Hepatocyte (in vitro differentiated cells): ENCODE measurements around the gene PTPRD. TPM values are rescaled to one million over a fixed set of nuclear protein-coding genes. Genes with fewer than 3 reads are reported as not detected.

ENCODE experiments used
- DNase-seq: peaks from one replicate; pipeline ENCODE4 v3.0.0-alpha.2; 2016; ENCODE audit warnings: low spot score
- H2AFZ ChIP-seq: fragments of 200-600 bp; sonication (generic); 2 replicates; pipeline ENCODE4 v1.6.0; 2016; ENCODE audit warnings: antibody characterized with exemption, mild to moderate bottlenecking
- H3K27ac ChIP-seq: fragments of 200-600 bp; sonication (generic); 2 replicates; pipeline ENCODE4 v1.5.1; 2016; ENCODE audit warnings: mild to moderate bottlenecking
- H3K27me3 ChIP-seq: fragments of 200-600 bp; sonication (generic); 2 replicates; pipeline ENCODE4 v1.6.1; 2016
- H3K36me3 ChIP-seq: fragments of 200-600 bp; sonication (generic); replicated peaks from 2 replicates; pipeline ENCODE4 v1.5.1; 2016; ENCODE audit warnings: low read depth; ENCODE audit not compliant: insufficient read depth
- H3K4me1 ChIP-seq: fragments of 200-600 bp; sonication (generic); 2 replicates; pipeline ENCODE4 v1.5.1; 2016; ENCODE audit warnings: mild to moderate bottlenecking, moderate library complexity; ENCODE audit not compliant: insufficient read depth
- H3K4me2 ChIP-seq: fragments of 200-600 bp; sonication (generic); 2 replicates; pipeline ENCODE4 v1.6.0; 2016
- H3K4me3 ChIP-seq: fragments of 200-600 bp; sonication (generic); 2 replicates; pipeline ENCODE4 v1.5.1; 2016; ENCODE audit warnings: mild to moderate bottlenecking
- H3K79me2 ChIP-seq: fragments of 200-600 bp; sonication (generic); 2 replicates; pipeline ENCODE4 v1.6.0; 2017; ENCODE audit warnings: mild to moderate bottlenecking
- H3K9me2 ChIP-seq: fragments of 200-600 bp; sonication (generic); replicated peaks from 2 replicates; pipeline ENCODE4 v1.6.0; 2017; ENCODE audit warnings: mild to moderate bottlenecking; ENCODE audit not compliant: insufficient read depth
- H3K9me3 ChIP-seq: fragments of 200-600 bp; sonication (generic); 2 replicates; pipeline ENCODE4 v1.5.1; 2016; ENCODE audit warnings: low read depth, mild to moderate bottlenecking
- H4K20me1 ChIP-seq: fragments of 200-600 bp; sonication (generic); 2 replicates; pipeline ENCODE4 v1.6.0; 2016; ENCODE audit warnings: mild to moderate bottlenecking; ENCODE audit not compliant: insufficient read depth, poor library complexity, severe bottlenecking
- EZH2 ChIP-seq: fragments of 200-600 bp; sonication (generic); IDR thresholded peaks from 2 replicates; pipeline ENCODE4 v1.6.1; 2016; ENCODE audit warnings: antibody characterized with exemption, mild to moderate bottlenecking, borderline replicate concordance
- EZH2phosphoT487 ChIP-seq: fragments of 200-600 bp; sonication (generic); IDR thresholded peaks from one replicate; pipeline ENCODE4 v1.6.1; 2018; ENCODE audit warnings: antibody characterized with exemption, mild to moderate bottlenecking, low read depth, moderate library complexity; ENCODE audit not compliant: unreplicated experiment, severe bottlenecking
- WGBS: methylation state at CpG from one replicate; pipeline ENCODE4 v1.1.6; 2016; ENCODE audit warnings: low lambda C conversion rate; ENCODE audit errors: missing lambda C conversion rate; 5-methylcytosine and 5-hydroxymethylcytosine counted together
- polyA plus RNA-seq: library from polyadenylated mRNA; unstranded; fragments of >200 nt; fragmentation: Nextera tagmentation; extraction: Ambion mirVana; gene quantifications from 2 replicates; pipeline ENCODE4 v1.2.1, GENCODE V29; 2016
- total RNA-seq: library from RNA; depleted of rRNA; stranded (reverse); fragments of >200 nt; gene quantifications from 2 replicates; pipeline ENCODE4 v1.2.3, GENCODE V29; 2014
- TF ChIP-seq, protein P1 (sequence below): fragments of 200-600 bp; sonication (generic); IDR thresholded peaks from 2 replicates; pipeline ENCODE4 v1.5.1; 2016; ENCODE audit warnings: antibody characterized with exemption, mild to moderate bottlenecking; ENCODE audit not compliant: poor library complexity

PTPRD gene
- total RNA-seq = 65.2 and 77.6 TPM in 2 replicates
- 6.5 and 11.0 TPM in 2 replicates for polyA plus RNA-seq

GRCh38 chr9:10612641-10613398 is at the start of gene PTPRD:
PTPRD (minus strand) TSS chr9:10613002.
- peaks cover 4% of the 10 kb centered on the region for H3K4me1 ChIP-seq
- H3K9me2 ChIP-seq = no peaks in the 10 kb centered on the region
- H3K36me3 ChIP-seq = no peaks in the 10 kb centered on the region
- no peak for TF ChIP-seq EZH2phosphoT487
- TF ChIP-seq, protein P1, sequence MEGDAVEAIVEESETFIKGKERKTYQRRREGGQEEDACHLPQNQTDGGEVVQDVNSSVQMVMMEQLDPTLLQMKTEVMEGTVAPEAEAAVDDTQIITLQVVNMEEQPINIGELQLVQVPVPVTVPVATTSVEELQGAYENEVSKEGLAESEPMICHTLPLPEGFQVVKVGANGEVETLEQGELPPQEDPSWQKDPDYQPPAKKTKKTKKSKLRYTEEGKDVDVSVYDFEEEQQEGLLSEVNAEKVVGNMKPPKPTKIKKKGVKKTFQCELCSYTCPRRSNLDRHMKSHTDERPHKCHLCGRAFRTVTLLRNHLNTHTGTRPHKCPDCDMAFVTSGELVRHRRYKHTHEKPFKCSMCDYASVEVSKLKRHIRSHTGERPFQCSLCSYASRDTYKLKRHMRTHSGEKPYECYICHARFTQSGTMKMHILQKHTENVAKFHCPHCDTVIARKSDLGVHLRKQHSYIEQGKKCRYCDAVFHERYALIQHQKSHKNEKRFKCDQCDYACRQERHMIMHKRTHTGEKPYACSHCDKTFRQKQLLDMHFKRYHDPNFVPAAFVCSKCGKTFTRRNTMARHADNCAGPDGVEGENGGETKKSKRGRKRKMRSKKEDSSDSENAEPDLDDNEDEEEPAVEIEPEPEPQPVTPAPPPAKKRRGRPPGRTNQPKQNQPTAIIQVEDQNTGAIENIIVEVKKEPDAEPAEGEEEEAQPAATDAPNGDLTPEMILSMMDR = peak; percentile 38
- WGBS = under 1% methylated on average over 31 of the region's 87 CpGs
- no peaks in the 10 kb centered on the region for H3K79me2 ChIP-seq
- peaks cover 44% of the 10 kb centered on the region for H3K27me3 ChIP-seq
- no peaks in the 10 kb centered on the region for H4K20me1 ChIP-seq
- peak; percentile 85 for DNase-seq
- peak within 1 kb of the TSS; percentile 93 for H3K4me3 ChIP-seq
- H2AFZ ChIP-seq = peak within 1 kb of the TSS; percentile 97
- H3K4me2 ChIP-seq = peak within 1 kb of the TSS; percentile 95
- H3K27ac ChIP-seq = no peak within 1 kb of the TSS
- no peaks in the 10 kb centered on the region for H3K9me3 ChIP-seq

GRCh38 chr9:10661994-10662393 is 49.2 kb upstream of the PTPRD start:
- Histone ChIP-seq H3K9me3 (no peaks in the 10 kb centered on the region), H3K4me3 (no peak overlapping the region), H4K20me1 (no peaks in the 10 kb centered on the region), H3K36me3 (no peaks in the 10 kb centered on the region), H3K79me2 (no peaks in the 10 kb centered on the region), H3K4me1 (no peaks in the 10 kb centered on the region), H2AFZ (no peak overlapping the region), H3K4me2 (no peak overlapping the region), H3K27ac (no peak overlapping the region), H3K9me2 (no peaks in the 10 kb centered on the region), H3K27me3 (no peaks in the 10 kb centered on the region)
- WGBS = 75% methylated on average over 2 of the region's 2 CpGs
- TF ChIP-seq, protein P1 = no peak
- TF ChIP-seq EZH2phosphoT487 (no peak), EZH2 (no peak)
- DNase-seq = no peak

- no peaks in the 10 kb centered on the region for H3K9me3 ChIP-seq
- 94% methylated on average over 1 of the region's 1 CpG for WGBS
Measured at GRCh38 chr9:10661376-10661775, 48.6 kb upstream of the PTPRD start.

More at GRCh38 chr9:10661376-10661775, 48.6 kb upstream of the PTPRD start:
- no peaks in the 10 kb centered on the region for H4K20me1 ChIP-seq
- H2AFZ ChIP-seq = no peak overlapping the region
- TF ChIP-seq EZH2 (no peak), EZH2phosphoT487 (no peak)
- TF ChIP-seq, protein P1 = no peak
- DNase-seq = no peak
- no peaks in the 10 kb centered on the region for H3K9me2 ChIP-seq
- no peaks in the 10 kb centered on the region for H3K4me1 ChIP-seq
- no peaks in the 10 kb centered on the region for H3K27me3 ChIP-seq
- no peak overlapping the region for H3K4me2 ChIP-seq
- no peaks in the 10 kb centered on the region for H3K36me3 ChIP-seq
- H3K79me2 ChIP-seq = no peaks in the 10 kb centered on the region
- H3K27ac ChIP-seq = no peak overlapping the region
- H3K4me3 ChIP-seq = no peak overlapping the region
